ENCODE results near the gene CD81.

DNA sequence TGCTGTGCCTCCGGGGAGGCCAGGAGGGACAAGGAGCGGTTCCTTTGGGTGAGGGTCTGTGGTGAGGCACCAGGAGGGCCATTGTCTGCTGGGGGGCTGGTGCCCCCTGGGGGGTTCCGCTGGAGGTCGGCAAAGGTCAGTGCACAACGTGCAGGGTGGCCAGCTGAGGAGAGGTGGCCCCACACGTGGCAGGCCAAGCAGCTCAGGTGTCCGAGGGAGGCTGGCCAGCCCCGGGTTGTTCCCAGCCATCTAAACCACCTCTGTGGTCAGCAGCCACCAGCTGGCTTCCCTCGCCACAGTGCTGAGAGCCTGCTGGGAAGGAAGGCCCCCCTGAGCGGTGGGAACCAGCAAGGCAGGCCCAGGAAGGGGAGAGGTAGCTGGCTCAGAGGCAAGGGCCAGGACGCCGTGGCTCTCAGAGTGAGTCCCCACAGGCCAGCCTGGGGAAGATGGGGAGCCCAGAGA, 27.7 kb downstream of the CD81 start:
- TF ChIP-seq, protein P1, sequence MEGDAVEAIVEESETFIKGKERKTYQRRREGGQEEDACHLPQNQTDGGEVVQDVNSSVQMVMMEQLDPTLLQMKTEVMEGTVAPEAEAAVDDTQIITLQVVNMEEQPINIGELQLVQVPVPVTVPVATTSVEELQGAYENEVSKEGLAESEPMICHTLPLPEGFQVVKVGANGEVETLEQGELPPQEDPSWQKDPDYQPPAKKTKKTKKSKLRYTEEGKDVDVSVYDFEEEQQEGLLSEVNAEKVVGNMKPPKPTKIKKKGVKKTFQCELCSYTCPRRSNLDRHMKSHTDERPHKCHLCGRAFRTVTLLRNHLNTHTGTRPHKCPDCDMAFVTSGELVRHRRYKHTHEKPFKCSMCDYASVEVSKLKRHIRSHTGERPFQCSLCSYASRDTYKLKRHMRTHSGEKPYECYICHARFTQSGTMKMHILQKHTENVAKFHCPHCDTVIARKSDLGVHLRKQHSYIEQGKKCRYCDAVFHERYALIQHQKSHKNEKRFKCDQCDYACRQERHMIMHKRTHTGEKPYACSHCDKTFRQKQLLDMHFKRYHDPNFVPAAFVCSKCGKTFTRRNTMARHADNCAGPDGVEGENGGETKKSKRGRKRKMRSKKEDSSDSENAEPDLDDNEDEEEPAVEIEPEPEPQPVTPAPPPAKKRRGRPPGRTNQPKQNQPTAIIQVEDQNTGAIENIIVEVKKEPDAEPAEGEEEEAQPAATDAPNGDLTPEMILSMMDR (IDR thresholded peaks at IDR 0.05) = no peak
- TF ChIP-seq POLR2A (IDR thresholded peaks at IDR 0.05) = no peak

Data from thyroid gland (tissue), 4 donors.